PC-9 (cell line): Measurements from ENCODE around the gene FBH1. TPM values are rescaled to one million over a fixed set of nuclear protein-coding genes. Genes with fewer than 3 reads are reported as not detected.

ENCODE experiments used
- BruUV-seq: library from RNA; stranded (reverse); fragments of 400-500 nt; replicated peaks from 2 replicates; lab custom pipeline; 2021; lab: Mats Ljungman, UMichigan
- CTCF ChIA-PET: fragments of 300-600 bp; sonication (Branson Sonifier 250); formaldehyde crosslinking; loops from one replicate; lab custom pipeline; 2022; ENCODE audit warnings: antibody characterized with exemption; lab: Charles Lee
- POLR2A ChIA-PET: fragments of 300-600 bp; sonication (Branson Sonifier 250); formaldehyde crosslinking; loops from one replicate; lab custom pipeline; 2022; ENCODE audit warnings: antibody characterized with exemption; ENCODE audit not compliant: unreplicated experiment; lab: Charles Lee
- DNase-seq, 2 experiments: peaks; one replicate each; pipeline versions ENCODE4 v3.0.0 to v3.0.0-alpha.2; 2015 to 2022; ENCODE audit warnings: mixed read lengths in 1 of 2
- H2AFZ ChIP-seq: fragments of 200-600 bp; sonication (generic); 2 replicates; pipeline ENCODE4 v1.8.1; 2017; ENCODE audit warnings: antibody characterized with exemption
- H3F3A ChIP-seq: fragments of 200-600 bp; sonication (generic); 2 replicates; pipeline ENCODE4 v1.8.1; 2017; ENCODE audit warnings: antibody characterized with exemption, mild to moderate bottlenecking, low read depth; ENCODE audit not compliant: insufficient read depth
- H3K27ac ChIP-seq: fragments of 200-600 bp; sonication (generic); 2 replicates; pipeline ENCODE4 v1.6.1; 2016; ENCODE audit warnings: mixed run types
- H3K27me3 ChIP-seq: fragments of 200-600 bp; sonication (generic); 2 replicates; pipeline ENCODE4 v1.6.1; 2016; ENCODE audit warnings: low read depth, mixed run types; ENCODE audit not compliant: insufficient read depth
- H3K36me3 ChIP-seq: fragments of 200-600 bp; sonication (generic); 2 replicates; pipeline ENCODE4 v1.6.1; 2016; ENCODE audit warnings: low read depth, mixed run types
- H3K4me1 ChIP-seq: fragments of 200-600 bp; sonication (generic); replicated peaks from 2 replicates; pipeline ENCODE4 v1.6.1; 2016; ENCODE audit warnings: mixed run types; ENCODE audit not compliant: insufficient read depth
- H3K4me2 ChIP-seq: fragments of 200-600 bp; sonication (generic); 2 replicates; pipeline ENCODE4 v1.6.1; 2017; ENCODE audit warnings: mixed run types
- H3K4me3 ChIP-seq: fragments of 200-600 bp; sonication (generic); 2 replicates; pipeline ENCODE4 v1.6.1; 2016; ENCODE audit warnings: mixed run types
- H3K79me2 ChIP-seq: fragments of 200-600 bp; sonication (generic); 2 replicates; pipeline ENCODE4 v1.6.1; 2017; ENCODE audit warnings: low read depth, mixed run types
- H3K9me2 ChIP-seq: fragments of 200-600 bp; sonication (generic); 2 replicates; pipeline ENCODE4 v1.8.1; 2017; ENCODE audit warnings: mild to moderate bottlenecking; ENCODE audit not compliant: insufficient read depth
- H3K9me3 ChIP-seq: fragments of 200-600 bp; sonication (generic); 2 replicates; pipeline ENCODE4 v1.8.1; 2016; ENCODE audit warnings: low read depth; ENCODE audit not compliant: insufficient read depth
- H4K20me1 ChIP-seq: fragments of 200-600 bp; sonication (generic); 2 replicates; pipeline ENCODE4 v1.8.1; 2017; ENCODE audit not compliant: insufficient read depth
- EZH2 ChIP-seq: fragments of 200-600 bp; sonication (generic); IDR thresholded peaks from 2 replicates; pipeline ENCODE4 v1.8.0; 2017; ENCODE audit warnings: antibody characterized with exemption, low read depth
- intact Hi-C: fragments of 100-400 bp; cut with micrococcal nuclease; formaldehyde crosslinking; loops from one replicate; pipeline ENCODE4 v1.10.0; 2022; ENCODE audit not compliant: unreplicated experiment
- total RNA-seq: library from RNA; stranded (reverse); gene quantifications from 2 replicates; pipeline ENCODE4 v1.2.3, GENCODE V29; 2021
- TF ChIP-seq, protein P1 (sequence below): fragments of 200-600 bp; sonication (generic); conservative IDR thresholded peaks from 2 replicates; pipeline ENCODE4 v1.6.1; 2017; ENCODE audit warnings: mixed run types, antibody characterized with exemption, mild to moderate bottlenecking, moderate library complexity

Gene FBH1
- total RNA-seq, 1 experiment from 2014 or later = 68.0 TPM

- Histone ChIP-seq H4K20me1 (no peaks in the 10 kb centered on the region), H3K79me2 (no peaks in the 10 kb centered on the region), H3K9me2 (no peaks in the 10 kb centered on the region), H3K36me3 (no peaks in the 10 kb centered on the region), H3F3A (no peaks in the 10 kb centered on the region), H3K4me1 (no peaks in the 10 kb centered on the region), H3K4me3 (no peak overlapping the region), H3K27me3 (no peaks in the 10 kb centered on the region), H3K9me3 (no peaks in the 10 kb centered on the region), H3K27ac (no peak overlapping the region), H2AFZ (no peak overlapping the region), H3K4me2 (no peak overlapping the region)
- ChIA-PET POLR2A (no interaction called here), CTCF (no interaction called here)
- intact Hi-C loops = no loop called here
- no peak for DNase-seq
- no TSS peak for BruUV-seq
- no peak for TF ChIP-seq EZH2
- TF ChIP-seq, protein P1, sequence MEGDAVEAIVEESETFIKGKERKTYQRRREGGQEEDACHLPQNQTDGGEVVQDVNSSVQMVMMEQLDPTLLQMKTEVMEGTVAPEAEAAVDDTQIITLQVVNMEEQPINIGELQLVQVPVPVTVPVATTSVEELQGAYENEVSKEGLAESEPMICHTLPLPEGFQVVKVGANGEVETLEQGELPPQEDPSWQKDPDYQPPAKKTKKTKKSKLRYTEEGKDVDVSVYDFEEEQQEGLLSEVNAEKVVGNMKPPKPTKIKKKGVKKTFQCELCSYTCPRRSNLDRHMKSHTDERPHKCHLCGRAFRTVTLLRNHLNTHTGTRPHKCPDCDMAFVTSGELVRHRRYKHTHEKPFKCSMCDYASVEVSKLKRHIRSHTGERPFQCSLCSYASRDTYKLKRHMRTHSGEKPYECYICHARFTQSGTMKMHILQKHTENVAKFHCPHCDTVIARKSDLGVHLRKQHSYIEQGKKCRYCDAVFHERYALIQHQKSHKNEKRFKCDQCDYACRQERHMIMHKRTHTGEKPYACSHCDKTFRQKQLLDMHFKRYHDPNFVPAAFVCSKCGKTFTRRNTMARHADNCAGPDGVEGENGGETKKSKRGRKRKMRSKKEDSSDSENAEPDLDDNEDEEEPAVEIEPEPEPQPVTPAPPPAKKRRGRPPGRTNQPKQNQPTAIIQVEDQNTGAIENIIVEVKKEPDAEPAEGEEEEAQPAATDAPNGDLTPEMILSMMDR = no peak
These were observed 93.7 kb downstream of the FBH1 start for GRCh38 chr10:5983774-5984173.

DNA sequence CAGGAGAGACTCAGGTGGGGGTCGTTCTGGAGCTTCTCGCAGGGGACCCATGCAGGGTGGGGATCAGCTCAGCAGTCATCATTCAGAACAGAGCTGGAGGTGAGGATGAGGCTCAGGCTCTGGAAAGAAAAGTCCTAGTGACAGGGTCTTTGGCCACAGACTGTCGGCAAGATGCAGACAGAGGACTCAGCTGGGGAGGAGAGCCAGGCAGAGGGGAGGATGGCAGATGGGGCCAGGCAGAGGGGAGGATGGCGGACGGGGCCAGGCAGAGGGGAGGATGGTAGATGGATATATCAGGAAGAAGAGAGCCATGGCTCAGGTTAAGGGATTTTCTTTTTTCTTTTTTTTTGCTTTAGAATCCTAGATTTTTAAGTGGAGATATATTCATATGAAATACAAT lies 95.0 kb downstream of the FBH1 start:
- CTCF ChIA-PET = no interaction called here
- Histone ChIP-seq H3K27me3 (no peaks in the 10 kb centered on the region), H3K4me1 (no peaks in the 10 kb centered on the region)

More for the DNA sequence above, 95.0 kb downstream of the FBH1 start:
- Histone ChIP-seq H3K9me2 (no peaks in the 10 kb centered on the region), H3K9me3 (no peaks in the 10 kb centered on the region), H2AFZ (no peak overlapping the region), H3K4me2 (no peak overlapping the region), H3K27ac (no peak overlapping the region), H4K20me1 (no peaks in the 10 kb centered on the region), H3F3A (no peaks in the 10 kb centered on the region), H3K4me3 (no peak overlapping the region), H3K79me2 (no peaks in the 10 kb centered on the region), H3K36me3 (no peaks in the 10 kb centered on the region)
- TF ChIP-seq, protein P1 = no peak
- no peak for TF ChIP-seq EZH2
- POLR2A ChIA-PET = no interaction called here
- no peak for DNase-seq
- intact Hi-C loops = no loop called here
- no TSS peak for BruUV-seq

Other genes with a start within 250 kb of the FBH1 start
- gene ASB13, start 223.6 kb upstream of the FBH1 start, total RNA-seq = 16.9 and 22.2 TPM in 2 replicates
- gene TASOR2, start 205.4 kb upstream of the FBH1 start, total RNA-seq = 41.8 and 60.7 TPM in 2 replicates
- gene GDI2, start 76.8 kb upstream of the FBH1 start, total RNA-seq = 152 and 196 TPM in 2 replicates
- gene ANKRD16, start 350 bp upstream of the FBH1 start, total RNA-seq = 9.8 and 12.2 TPM in 2 replicates
- gene IL15RA, start 87.3 kb downstream of the FBH1 start, total RNA-seq = 15.5 TPM in 2 replicates
- gene IL2RA, start 172.1 kb downstream of the FBH1 start, total RNA-seq = not detected in 2 replicates
- gene RBM17, start 198.8 kb downstream of the FBH1 start, total RNA-seq = 98.2 and 131 TPM in 2 replicates